OCI-LY7 (cell line): Measurements from ENCODE around the gene CDK14. TPM values are rescaled to one million over a fixed set of nuclear protein-coding genes. Genes with fewer than 3 reads are reported as not detected.

ENCODE experiments used
- BruUV-seq: library from RNA; stranded (reverse); fragments of 400-500 nt; replicated peaks from 2 replicates; lab custom pipeline; 2021; lab: Mats Ljungman, UMichigan
- CTCF ChIA-PET: fragments of 300-600 bp; sonication (Branson Sonifier 250); formaldehyde crosslinking; loops from one replicate; lab custom pipeline; 2022; ENCODE audit warnings: antibody characterized with exemption; ENCODE audit not compliant: unreplicated experiment; lab: Charles Lee
- POLR2A ChIA-PET: fragments of 300-600 bp; sonication (Branson Sonifier 250); formaldehyde crosslinking; loops from one replicate; lab custom pipeline; 2022; ENCODE audit warnings: antibody characterized with exemption; lab: Charles Lee
- DNase-seq: peaks from one replicate; pipeline ENCODE4 v3.0.0-alpha.2; 2015; ENCODE audit warnings: low spot score
- H2AFZ ChIP-seq: fragments of 200-600 bp; sonication (generic), shearing (Covaris generic); 2 replicates; pipeline ENCODE4 v1.6.1; 2014; ENCODE audit warnings: mild to moderate bottlenecking, antibody characterized with exemption, low read length, moderate library complexity
- H3K27ac ChIP-seq: fragments of 200-600 bp; sonication (generic); 2 replicates; pipeline ENCODE4 v1.5.1; 2014; ENCODE audit warnings: mixed run types, low read depth, mild to moderate bottlenecking, moderate library complexity, low read length, inconsistent platforms; ENCODE audit not compliant: poor library complexity, severe bottlenecking
- H3K36me3 ChIP-seq: fragments of 200-600 bp; sonication (generic); 2 replicates; pipeline ENCODE4 v1.6.1; 2014; ENCODE audit warnings: mild to moderate bottlenecking, antibody characterized with exemption, low read length, moderate library complexity, mixed read lengths; ENCODE audit not compliant: insufficient read depth
- H3K4me1 ChIP-seq: fragments of 200-600 bp; sonication (generic); 2 replicates; pipeline ENCODE4 v1.5.1; 2014; ENCODE audit warnings: mild to moderate bottlenecking, low read length; ENCODE audit not compliant: insufficient read depth, poor library complexity, severe bottlenecking
- H3K4me2 ChIP-seq: fragments of 200-600 bp; sonication (generic); 2 replicates; pipeline ENCODE4 v1.6.1; 2014; ENCODE audit warnings: mild to moderate bottlenecking, low read length
- H3K4me3 ChIP-seq: fragments of 200-600 bp; sonication (generic); 2 replicates; pipeline ENCODE4 v1.5.1; 2014; ENCODE audit warnings: mild to moderate bottlenecking, low read depth, low read length; ENCODE audit not compliant: poor library complexity, severe bottlenecking
- H3K79me2 ChIP-seq: fragments of 200-600 bp; sonication (generic); 2 replicates; pipeline ENCODE4 v1.6.1; 2016; ENCODE audit warnings: low read depth, mild to moderate bottlenecking, low read length, moderate library complexity, mixed read lengths; ENCODE audit not compliant: insufficient read depth
- H3K9me2 ChIP-seq: fragments of 200-600 bp; sonication (generic); 2 replicates; pipeline ENCODE4 v1.6.1; 2016; ENCODE audit warnings: mild to moderate bottlenecking, low read length, mixed read lengths; ENCODE audit not compliant: insufficient read depth
- H3K9me3 ChIP-seq: fragments of 200-600 bp; sonication (generic); 2 replicates; pipeline ENCODE4 v1.6.1; 2014; ENCODE audit warnings: mild to moderate bottlenecking, mixed run types, low read length, mixed read lengths
- H4K20me1 ChIP-seq: fragments of 200-600 bp; sonication (generic); 2 replicates; pipeline ENCODE4 v1.6.1; 2014; ENCODE audit warnings: mild to moderate bottlenecking, antibody characterized with exemption, low read length, moderate library complexity, mixed read lengths; ENCODE audit not compliant: insufficient read depth
- CTCF ChIP-seq: fragments of 200-600 bp; sonication (generic); conservative IDR thresholded peaks from 2 replicates; pipeline ENCODE4 v1.5.1; 2014; ENCODE audit warnings: mild to moderate bottlenecking, antibody characterized with exemption, low read length, moderate library complexity, mixed read lengths
- EZH2phosphoT487 ChIP-seq: fragments of 200-600 bp; sonication (generic); IDR thresholded peaks from 2 replicates; pipeline ENCODE4 v1.6.1; 2018; ENCODE audit warnings: low read depth, borderline replicate concordance, mild to moderate bottlenecking, mixed run types, antibody characterized with exemption, low read length, moderate library complexity, mixed read lengths
- intact Hi-C: fragments of 100-400 bp; cut with micrococcal nuclease; formaldehyde crosslinking; loops from one replicate; pipeline ENCODE4 v1.10.0; 2022; ENCODE audit not compliant: unreplicated experiment
- total RNA-seq, 2 experiments: library from RNA; depleted of rRNA in 1 of 2; stranded (reverse); fragments of >200 nt in 1 of 2; shearing (Covaris generic) in 1 of 2; gene quantifications; 2 replicates each; pipeline ENCODE4 v1.2.3, GENCODE V29; 2014 to 2022

Gene CDK14
- total RNA-seq, 2 experiments from 2014 or later: 90.7 to 111 TPM

DNA sequence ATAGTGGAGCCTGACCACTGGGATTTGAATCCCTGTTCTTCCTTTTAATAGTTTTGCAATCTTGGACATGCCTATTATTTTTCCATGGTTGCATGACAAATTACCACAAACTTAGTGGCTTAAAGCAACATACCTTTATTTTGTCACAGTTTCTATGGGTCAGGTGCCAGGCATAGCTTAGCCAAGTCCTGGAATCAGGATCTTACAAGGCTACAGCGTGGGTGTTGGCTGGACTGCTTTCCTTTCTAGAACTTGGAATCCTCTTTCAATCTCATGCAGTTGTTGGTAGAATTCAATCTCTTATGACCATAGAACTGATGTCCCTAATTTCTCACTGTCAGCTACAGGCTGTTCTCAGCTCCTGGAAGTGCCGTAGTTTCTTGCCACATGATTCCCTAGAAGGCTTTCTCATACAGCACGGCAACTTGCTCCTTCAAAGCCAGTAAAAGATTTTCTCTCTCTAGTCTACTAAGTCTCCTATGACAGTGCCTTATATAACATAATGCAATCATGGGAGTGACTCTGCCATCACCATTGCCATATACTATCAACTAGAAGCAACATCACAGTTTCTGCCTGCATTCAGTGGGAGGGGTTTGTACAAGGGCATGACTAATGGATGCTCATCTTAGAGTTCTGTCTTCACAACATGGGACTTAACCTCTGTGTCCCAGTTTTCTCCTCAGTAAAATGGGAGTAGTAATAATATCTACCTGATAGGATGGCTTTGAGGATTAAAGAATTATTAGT is 424.7 kb downstream of the CDK14 start:
- no peak for DNase-seq
- no peak for TF ChIP-seq CTCF
- TF ChIP-seq EZH2phosphoT487: no peak
- Histone ChIP-seq H2AFZ (no peak overlapping the region), H3K4me1 (no peaks in the 10 kb centered on the region), H4K20me1 (no peaks in the 10 kb centered on the region), H3K36me3 (peaks cover 11% of the 10 kb centered on the region; the same call in 1 of the 2 replicates), H3K79me2 (no peaks in the 10 kb centered on the region), H3K27ac (no peak overlapping the region), H3K4me2 (no peak overlapping the region), H3K4me3 (no peak overlapping the region), H3K9me2 (no peaks in the 10 kb centered on the region), H3K9me3 (no peaks in the 10 kb centered on the region)
- BruUV-seq: no TSS peak
- CTCF ChIA-PET: no interaction called here
- POLR2A ChIA-PET: interaction anchor here (0.7 kb wide), 1 partner anchor 78 kb away, joined by 3 read pairs; no protein-coding TSS in a partner anchor
- intact Hi-C loops: no loop called here

DNA sequence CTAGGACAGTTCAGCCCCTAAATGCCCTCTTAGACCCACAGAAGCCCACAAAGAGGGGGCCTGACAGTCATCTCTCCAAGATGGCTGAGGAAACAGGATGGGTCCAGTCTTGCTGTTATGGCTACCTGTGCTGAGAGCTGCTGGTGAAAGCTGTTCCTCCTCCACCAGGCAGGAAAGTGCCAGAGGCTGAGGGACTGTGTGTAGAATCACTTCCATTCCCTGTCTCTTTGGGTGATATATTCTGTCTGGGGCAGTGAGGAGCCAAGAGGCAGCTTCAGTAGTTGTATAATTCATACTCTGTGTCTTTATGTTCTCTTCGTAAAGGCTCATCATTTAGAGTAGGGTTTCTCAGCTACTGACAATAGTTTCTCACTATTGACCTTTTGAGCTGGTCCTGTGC is 425.8 kb downstream of the CDK14 start:
- Histone ChIP-seq H3K9me2 (no peaks in the 10 kb centered on the region), H3K9me3 (no peaks in the 10 kb centered on the region), H3K4me2 (no peak overlapping the region), H4K20me1 (no peaks in the 10 kb centered on the region), H2AFZ (no peak overlapping the region), H3K79me2 (no peaks in the 10 kb centered on the region), H3K36me3 (peaks cover 11% of the 10 kb centered on the region; the same call in 1 of the 2 replicates), H3K4me1 (no peaks in the 10 kb centered on the region), H3K4me3 (no peak overlapping the region), H3K27ac (no peak overlapping the region)
- POLR2A ChIA-PET: interaction anchor here (0.8 to 1.2 kb wide), 2 partner anchors 17 to 19 kb away, joined by 3 to 5 read pairs; no protein-coding TSS in a partner anchor
- DNase-seq: no peak
- CTCF ChIA-PET: no interaction called here
- BruUV-seq: no TSS peak
- intact Hi-C loops: no loop called here
- TF ChIP-seq EZH2phosphoT487 (no peak), CTCF (no peak)

- no peaks in the 10 kb centered on the region for H3K9me3 ChIP-seq
- H4K20me1 ChIP-seq: no peaks in the 10 kb centered on the region
- H2AFZ ChIP-seq: no peak overlapping the region
- no peak overlapping the region for H3K4me3 ChIP-seq
- peaks cover 4% of the 10 kb centered on the region for H3K4me1 ChIP-seq
- TF ChIP-seq EZH2phosphoT487 (no peak), CTCF (no peak)
- H3K36me3 ChIP-seq: no peaks in the 10 kb centered on the region
- no TSS peak for BruUV-seq
- intact Hi-C loops: no loop called here
- ChIA-PET POLR2A (interaction anchor here (0.6 kb wide), 1 partner anchor 144 kb away, joined by 4 read pairs; no protein-coding TSS in a partner anchor), CTCF (interaction anchor here (1.1 kb wide), 1 partner anchor 94 kb away, joined by 3 read pairs; no protein-coding TSS in a partner anchor)
- no peak overlapping the region for H3K4me2 ChIP-seq
- DNase-seq: no peak
- H3K27ac ChIP-seq: no peak overlapping the region
- no peaks in the 10 kb centered on the region for H3K9me2 ChIP-seq
- no peaks in the 10 kb centered on the region for H3K79me2 ChIP-seq
These were observed 429.8 kb downstream of the CDK14 start for GRCh38 chr7:91025906-91026390.
